Ascending aorta (tissue), 2 donors: ENCODE data around the gene RCAN3. TPM values are rescaled to one million over a fixed set of nuclear protein-coding genes. Genes with fewer than 3 reads are reported as not detected.

Experiments used
- DNase-seq, 2 donors: peaks; one replicate each; pipeline ENCODE4 v3.0.0-alpha.2; 2019; ENCODE audit warnings: low spot score in 2 of 2
- H3K27ac ChIP-seq, 2 donors: fragments of 200-600 bp; sonication (generic); one replicate each; pipeline ENCODE4 v1.5.1; 2016 to 2017; ENCODE audit warnings: mild to moderate bottlenecking in 1 of 2
- H3K27me3 ChIP-seq: fragments of 200-600 bp; sonication (generic); one replicate; pipeline ENCODE4 v1.5.1; 2017
- H3K36me3 ChIP-seq, 2 donors: fragments of 200-600 bp; sonication (generic); one replicate each; pipeline ENCODE4 v1.5.1; 2016
- H3K4me1 ChIP-seq, 2 donors: fragments of 200-600 bp; sonication (generic); one replicate each; pipeline ENCODE4 v1.5.1; 2016 to 2017; ENCODE audit warnings: mild to moderate bottlenecking in 1 of 2
- H3K4me3 ChIP-seq, 2 donors: fragments of 200-600 bp; sonication (generic); one replicate each; pipeline ENCODE4 v1.5.1; 2016 to 2017; ENCODE audit warnings: mild to moderate bottlenecking in 1 of 2
- H3K9me3 ChIP-seq, 2 donors: fragments of 200-600 bp; sonication (generic); one replicate each; pipeline ENCODE4 v1.5.1; 2016
- CTCF ChIP-seq, 3 experiments: fragments of 200-600 bp in 2 of 3; fragments of 450-650 bp in 1 of 3; sonication (generic) in 2 of 3; IDR thresholded peaks; one replicate each; pipeline ENCODE4 v1.5.1; 2016 to 2019; ENCODE audit warnings: antibody characterized with exemption in 3 of 3, mild to moderate bottlenecking in 1 of 3, moderate library complexity in 1 of 3
- intact Hi-C: fragments of 100-400 bp; cut with DNase I; formaldehyde crosslinking; loops from one replicate; pipeline ENCODE4 v1.15.1; 2023
- total RNA-seq: library from RNA; depleted of rRNA; stranded (reverse); fragments of >200 nt; gene quantifications from one replicate; pipeline ENCODE4 v1.1.0, GENCODE V29; 2016

The RCAN3 gene
- total RNA-seq, 1 donor from 2014 or later = 2.0 TPM

GRCh38 chr1:24578846-24579245, 76.2 kb downstream of the RCAN3 start:
- no peak for DNase-seq
- Histone ChIP-seq H3K27me3 (no peaks in the 10 kb centered on the region), H3K36me3 (no peaks in the 10 kb centered on the region), H3K4me1 (no peaks in the 10 kb centered on the region), H3K27ac (no peak overlapping the region), H3K9me3 (no peaks in the 10 kb centered on the region), H3K4me3 (no peak overlapping the region)
- intact Hi-C loops = no loop called here
- no peak for TF ChIP-seq CTCF (IDR thresholded peaks at IDR 0.05)

DNA sequence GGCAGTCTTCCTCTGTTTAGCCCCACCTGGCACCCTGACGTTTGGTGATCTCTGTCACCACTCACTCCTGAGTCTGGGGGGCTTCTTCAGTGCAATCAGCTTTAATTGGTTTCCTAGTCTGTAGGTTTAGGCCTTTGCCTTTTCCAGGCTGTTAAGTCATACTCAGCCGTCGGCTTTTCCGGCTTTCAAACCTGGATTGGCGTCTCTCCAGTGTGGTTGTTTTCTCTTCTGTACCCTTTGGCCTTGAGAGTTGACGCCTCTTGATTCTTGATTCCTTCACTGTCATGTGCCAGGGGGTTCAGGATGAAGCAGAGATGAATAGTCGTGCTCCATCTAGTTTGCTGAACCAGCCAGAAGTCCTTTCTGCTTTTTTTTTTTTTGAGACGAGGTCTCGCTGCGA, 78.1 kb downstream of the RCAN3 start:
- Histone ChIP-seq H3K9me3 (no peaks in the 10 kb centered on the region), H3K27ac (no peak overlapping the region), H3K27me3 (no peaks in the 10 kb centered on the region), H3K36me3 (no peaks in the 10 kb centered on the region), H3K4me3 (no peak overlapping the region), H3K4me1 (no peaks in the 10 kb centered on the region)
- no peak for TF ChIP-seq CTCF (IDR thresholded peaks at IDR 0.05)
- intact Hi-C loops = no loop called here
- no peak for DNase-seq

DNA sequence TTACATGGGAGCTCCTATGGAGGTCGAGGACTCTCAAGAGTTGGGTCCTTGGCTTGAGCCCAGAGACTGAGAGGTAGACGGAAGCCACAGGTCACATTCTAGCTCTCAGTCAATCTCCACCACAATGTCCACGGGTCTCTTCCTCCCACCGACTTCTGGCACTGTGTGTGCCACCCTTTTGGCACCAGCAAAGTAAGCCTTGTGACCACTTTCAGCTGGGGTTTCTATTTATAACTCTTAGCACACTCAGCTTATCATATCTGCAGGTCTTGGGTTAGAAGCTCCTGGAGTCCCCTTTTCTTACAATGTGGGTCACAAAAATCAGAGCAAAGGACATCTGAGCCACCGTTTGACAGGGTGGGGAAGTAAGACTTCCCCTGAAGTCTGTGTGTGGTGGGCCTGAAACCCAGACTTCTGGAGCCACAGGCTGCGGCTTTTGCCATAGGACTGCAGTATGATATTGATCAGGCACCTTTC, 81.6 kb downstream of the RCAN3 start:
- H3K27ac ChIP-seq = no peak overlapping the region
- intact Hi-C loops = no loop called here
- H3K27me3 ChIP-seq = no peaks in the 10 kb centered on the region
- no peak for TF ChIP-seq CTCF (IDR thresholded peaks at IDR 0.05)
- no peaks in the 10 kb centered on the region for H3K36me3 ChIP-seq
- H3K9me3 ChIP-seq = no peaks in the 10 kb centered on the region
- no peak overlapping the region for H3K4me3 ChIP-seq
- DNase-seq = no peak
- no peaks in the 10 kb centered on the region for H3K4me1 ChIP-seq

DNA sequence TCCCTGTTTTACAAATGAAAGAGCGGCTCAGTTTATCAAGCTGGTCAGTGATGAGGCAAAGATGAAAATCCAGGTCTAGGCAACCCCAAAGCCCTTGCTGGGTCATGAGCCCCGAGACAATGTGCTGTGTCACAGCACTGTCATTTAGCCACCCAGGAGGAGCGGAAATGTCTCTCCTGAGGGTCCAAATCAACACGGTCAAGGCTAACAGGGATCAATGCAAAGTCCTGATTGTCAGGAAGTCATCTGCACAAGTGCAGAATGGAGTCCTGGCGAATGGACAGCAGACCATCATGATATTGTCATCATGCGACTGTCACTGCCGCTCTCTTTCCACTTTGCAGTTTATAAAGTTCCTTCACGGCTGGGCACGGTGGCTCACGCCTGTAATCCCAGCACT, 83.5 kb downstream of the RCAN3 start:
- H3K4me1 ChIP-seq = no peaks in the 10 kb centered on the region
- no peaks in the 10 kb centered on the region for H3K27me3 ChIP-seq
- no peaks in the 10 kb centered on the region for H3K9me3 ChIP-seq
- H3K36me3 ChIP-seq = no peaks in the 10 kb centered on the region
- DNase-seq = no peak
- intact Hi-C loops = no loop called here
- no peak for TF ChIP-seq CTCF (IDR thresholded peaks at IDR 0.05)
- no peak overlapping the region for H3K27ac ChIP-seq
- no peak overlapping the region for H3K4me3 ChIP-seq

- no peaks in the 10 kb centered on the region for H3K4me1 ChIP-seq
- TF ChIP-seq CTCF (IDR thresholded peaks at IDR 0.05) = peak; percentile 35 to 59 (median 43)
- H3K4me3 ChIP-seq = no peak overlapping the region
- no peak overlapping the region for H3K27ac ChIP-seq
- no peaks in the 10 kb centered on the region for H3K27me3 ChIP-seq
- DNase-seq = no peak
- H3K36me3 ChIP-seq = no peaks in the 10 kb centered on the region
- H3K9me3 ChIP-seq = no peaks in the 10 kb centered on the region
- intact Hi-C loops = no loop called here
These were observed 84.6 kb downstream of the RCAN3 start for GRCh38 chr1:24586970-24587820.
